ENCODE measurements around the gene FAM241B. TPM values are rescaled to one million over a fixed set of nuclear protein-coding genes. Genes with fewer than 3 reads are reported as not detected.

FAM241B gene
- total and polyA plus RNA-seq, 9 donors = 0.13 to 0.66 (median 0.34) TPM

DNA sequence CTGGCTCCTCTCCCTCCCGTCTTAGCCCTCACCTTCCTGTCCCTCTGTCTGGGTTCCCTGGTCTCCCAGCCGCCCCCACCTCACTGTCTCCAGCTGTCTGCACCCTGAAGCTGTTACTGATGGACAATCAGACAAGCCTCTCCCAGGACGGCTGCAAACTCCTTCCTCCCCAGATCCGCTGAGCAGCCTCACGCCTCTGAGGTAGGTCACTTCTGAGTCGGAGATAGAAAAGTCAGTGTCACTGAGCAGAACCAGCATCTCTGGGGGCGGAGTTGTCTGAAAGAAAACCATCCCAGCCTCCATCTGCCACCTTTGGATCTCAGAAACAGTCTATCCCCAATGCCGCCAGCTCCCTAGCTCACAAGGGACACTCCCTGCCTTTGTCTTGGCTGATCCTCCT is 27.4 kb downstream of the FAM241B start:
- H3K4me3 ChIP-seq (ENCODE audit: low read length) = no peak overlapping the region
- no peaks in the 10 kb centered on the region for H3K9me3 ChIP-seq (replicated peaks; ENCODE audit: control insufficient read depth, low read depth, low read length)
- H3K4me1 ChIP-seq (ENCODE audit: control insufficient read depth, insufficient read depth, low read length) = peaks cover 31% of the 10 kb centered on the region
- WGBS (ENCODE audit: insufficient coverage) = 35% methylated on average over 5 of the region's 8 CpGs
- no peak for DNase-seq
- H3K27me3 ChIP-seq (ENCODE audit: control insufficient read depth, insufficient read depth, low read length) = peaks cover 17% of the 10 kb centered on the region
- H3K36me3 ChIP-seq (ENCODE audit: control insufficient read depth, insufficient read depth, low read length) = no peaks in the 10 kb centered on the region
- H3K27ac ChIP-seq (ENCODE audit: low read length) = no peak overlapping the region

DNA sequence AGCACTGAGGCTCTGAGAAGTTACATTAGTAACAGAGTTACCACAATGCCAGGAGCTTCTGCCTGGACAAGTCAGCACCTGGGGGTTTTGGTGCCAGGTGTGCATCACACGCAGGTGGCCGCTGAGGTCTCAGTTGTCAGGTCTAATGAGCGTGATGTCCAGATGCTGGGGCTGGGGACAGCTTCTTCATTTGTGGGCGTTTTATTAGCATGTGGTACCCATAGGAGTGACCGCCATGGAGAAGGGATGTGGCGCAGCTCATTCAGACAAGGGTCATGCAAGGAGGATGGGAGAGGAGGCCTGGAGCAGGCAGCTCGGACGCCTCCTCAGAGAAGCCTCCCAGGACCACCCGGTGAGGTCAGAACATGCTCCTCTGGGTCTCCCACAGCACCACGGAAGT is 27.8 kb downstream of the FAM241B start:
- Histone ChIP-seq H3K36me3 (ENCODE audit: control insufficient read depth, insufficient read depth, low read length) (no peaks in the 10 kb centered on the region), H3K9me3 (replicated peaks; ENCODE audit: control insufficient read depth, low read depth, low read length) (no peaks in the 10 kb centered on the region), H3K27ac (ENCODE audit: low read length) (no peak overlapping the region), H3K4me1 (ENCODE audit: control insufficient read depth, insufficient read depth, low read length) (peaks cover 31% of the 10 kb centered on the region), H3K27me3 (ENCODE audit: control insufficient read depth, insufficient read depth, low read length) (peaks cover 16% of the 10 kb centered on the region), H3K4me3 (ENCODE audit: low read length) (no peak overlapping the region)
- 63% methylated on average over 10 of the region's 10 CpGs for WGBS (ENCODE audit: insufficient coverage)
- no peak for DNase-seq

DNA sequence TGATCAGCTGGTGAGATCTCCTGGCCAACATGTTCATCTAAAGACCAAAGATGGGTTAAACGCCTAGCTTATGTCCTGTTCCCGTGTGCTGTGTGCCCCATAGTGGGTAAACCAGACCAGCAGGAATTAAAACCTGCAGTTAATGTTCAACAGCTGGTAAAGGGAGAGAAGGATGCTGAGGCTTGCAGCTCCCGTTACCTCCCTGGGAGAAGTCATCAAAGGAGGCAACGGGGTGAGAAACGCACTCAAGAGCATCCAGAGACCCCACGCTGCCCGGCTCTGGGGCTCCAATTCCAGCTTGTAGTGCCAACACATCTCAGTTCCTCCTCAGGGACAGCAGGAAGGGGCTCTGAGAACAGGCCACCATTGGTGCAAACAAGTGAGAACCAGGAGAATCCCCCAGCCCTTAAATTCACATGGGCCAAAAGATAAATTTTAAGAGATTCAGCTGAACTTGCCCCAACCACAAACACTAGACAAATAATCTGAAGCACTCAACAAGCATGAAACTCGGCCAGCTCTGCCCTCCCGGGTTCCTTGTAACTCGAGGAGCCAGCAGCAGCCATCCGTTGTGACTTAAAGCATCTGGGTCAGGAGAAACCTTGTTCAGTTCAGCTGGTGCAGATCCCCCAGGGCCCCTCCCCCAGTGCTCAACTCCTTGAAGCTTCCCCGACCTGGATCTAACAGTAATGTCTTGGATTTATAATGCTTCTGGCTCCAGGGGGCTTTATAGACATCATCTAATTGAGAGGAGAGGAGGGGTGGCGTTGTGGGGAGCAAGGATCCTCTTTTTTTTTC is 29.4 kb downstream of the FAM241B start:
- WGBS (ENCODE audit: insufficient coverage) = 18% methylated on average over 11 of the region's 13 CpGs
- no peak for DNase-seq
- Histone ChIP-seq H3K27me3 (ENCODE audit: control insufficient read depth, insufficient read depth, low read length) (peaks cover 16% of the 10 kb centered on the region), H3K9me3 (replicated peaks; ENCODE audit: control insufficient read depth, low read depth, low read length) (no peaks in the 10 kb centered on the region), H3K4me1 (ENCODE audit: control insufficient read depth, insufficient read depth, low read length) (peaks cover 27% of the 10 kb centered on the region), H3K4me3 (ENCODE audit: low read length) (no peak overlapping the region), H3K36me3 (ENCODE audit: control insufficient read depth, insufficient read depth, low read length) (no peaks in the 10 kb centered on the region), H3K27ac (ENCODE audit: low read length) (no peak overlapping the region)

DNA sequence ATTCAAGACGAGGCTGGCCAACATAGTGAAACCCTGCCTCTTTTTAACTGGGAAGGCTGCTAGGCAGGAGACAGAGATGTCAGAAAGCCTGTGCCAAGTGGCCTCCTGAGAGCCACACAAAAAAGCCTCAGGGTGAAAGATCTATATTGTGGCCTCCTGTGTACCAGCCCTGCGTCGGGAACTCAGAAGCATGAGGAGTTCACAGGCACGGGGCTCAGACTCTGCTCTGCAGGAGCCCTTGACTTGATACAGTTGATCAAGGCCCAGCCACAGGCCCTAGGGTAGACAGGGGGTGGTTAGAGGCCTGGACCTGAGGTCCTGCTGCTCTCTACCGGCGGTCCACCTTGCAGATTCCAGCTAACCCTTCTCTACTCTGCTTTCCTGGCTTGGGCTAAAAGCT is 30.2 kb downstream of the FAM241B start:
- Histone ChIP-seq H3K36me3 (ENCODE audit: control insufficient read depth, insufficient read depth, low read length) (no peaks in the 10 kb centered on the region), H3K4me1 (ENCODE audit: control insufficient read depth, insufficient read depth, low read length) (peaks cover 18% of the 10 kb centered on the region), H3K4me3 (ENCODE audit: low read length) (no peak overlapping the region), H3K27ac (ENCODE audit: low read length) (no peak overlapping the region), H3K9me3 (replicated peaks; ENCODE audit: control insufficient read depth, low read depth, low read length) (no peaks in the 10 kb centered on the region), H3K27me3 (ENCODE audit: control insufficient read depth, insufficient read depth, low read length) (peaks cover 18% of the 10 kb centered on the region)
- no peak for DNase-seq
- 52% methylated on average over 6 of the region's 6 CpGs for WGBS (ENCODE audit: insufficient coverage)

DNA sequence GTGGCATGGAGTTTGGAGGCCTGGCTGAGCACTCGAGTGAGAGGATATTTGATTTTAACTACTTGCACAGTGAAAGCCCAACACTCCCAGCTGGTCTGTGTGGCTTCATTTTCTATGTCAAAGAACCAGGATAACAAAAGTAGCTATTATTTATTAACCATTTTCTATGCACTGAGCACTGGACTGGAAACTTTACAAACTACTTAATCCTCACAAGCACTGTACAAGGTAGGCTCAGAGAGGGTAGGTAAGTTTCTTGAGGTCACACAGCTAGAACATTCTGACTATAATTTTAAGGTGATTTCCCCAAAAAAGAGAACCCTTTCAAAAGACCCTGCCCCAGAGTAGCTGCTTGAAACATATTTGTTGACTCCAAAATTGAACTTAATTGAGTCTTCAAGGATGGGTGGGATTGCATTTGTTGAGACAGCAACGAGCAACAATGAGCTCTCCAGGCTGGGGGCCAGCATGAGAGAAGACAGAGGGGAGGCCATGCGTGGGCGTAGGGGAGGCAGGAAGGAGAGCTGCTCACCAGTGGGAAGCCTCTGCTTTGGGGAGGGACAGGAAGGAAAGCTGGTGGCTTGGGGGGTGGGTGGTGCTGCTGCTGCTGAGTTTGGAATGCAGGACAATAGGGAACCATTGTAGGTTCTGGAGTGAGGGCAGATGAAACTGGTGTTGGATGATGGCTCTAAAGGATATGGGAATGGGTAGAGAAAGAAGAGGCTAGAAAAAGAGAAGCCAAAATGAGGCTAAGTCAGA is 31.5 kb downstream of the FAM241B start:
- no peaks in the 10 kb centered on the region for H3K9me3 ChIP-seq (replicated peaks; ENCODE audit: control insufficient read depth, low read depth, low read length)
- peaks cover 25% of the 10 kb centered on the region for H3K27me3 ChIP-seq (ENCODE audit: control insufficient read depth, insufficient read depth, low read length)
- no peak for DNase-seq
- 51% methylated on average over 3 of the region's 4 CpGs for whole genome bisulfite sequencing (ENCODE audit: insufficient coverage)
- H3K27ac ChIP-seq (ENCODE audit: low read length) = no peak overlapping the region
- H3K36me3 ChIP-seq (ENCODE audit: control insufficient read depth, insufficient read depth, low read length) = no peaks in the 10 kb centered on the region
- peaks cover 15% of the 10 kb centered on the region for H3K4me1 ChIP-seq (ENCODE audit: control insufficient read depth, insufficient read depth, low read length)
- H3K4me3 ChIP-seq (ENCODE audit: low read length) = no peak overlapping the region

DNA sequence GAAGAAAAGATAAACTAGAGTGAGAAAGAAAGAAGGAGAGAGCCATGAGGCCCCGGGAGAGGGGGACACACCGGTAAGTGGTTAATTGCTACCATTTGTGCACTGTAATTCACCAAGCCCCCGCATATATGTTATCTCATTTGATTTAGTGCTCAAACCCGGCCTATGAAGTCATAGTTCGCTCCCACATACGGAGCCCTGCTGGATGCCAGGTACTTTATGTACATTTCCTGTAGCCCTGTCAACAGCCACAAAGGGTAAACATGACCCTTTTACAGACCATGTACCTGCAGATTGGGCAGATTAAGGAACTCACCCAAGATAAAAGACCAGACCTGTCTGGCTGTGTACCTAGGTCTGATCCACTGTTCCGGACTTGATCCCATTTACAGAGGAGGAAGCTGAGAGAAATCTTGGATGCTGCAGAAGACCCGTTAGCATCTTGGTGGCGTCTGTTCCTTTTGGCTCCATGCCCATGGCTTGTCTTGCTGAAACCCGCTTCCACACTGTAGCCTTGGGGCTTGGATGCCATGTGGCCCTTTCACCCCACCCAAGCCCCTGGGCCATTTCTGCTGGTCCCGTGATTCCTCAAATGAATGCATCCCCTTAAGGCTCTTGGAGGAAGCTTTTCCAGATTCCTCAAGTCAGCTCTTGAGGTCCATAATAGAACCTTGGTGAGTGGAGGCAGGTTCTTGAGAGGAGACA is 32.3 kb downstream of the FAM241B start:
- peaks cover 7% of the 10 kb centered on the region for H3K4me1 ChIP-seq (ENCODE audit: control insufficient read depth, insufficient read depth, low read length)
- no peaks in the 10 kb centered on the region for H3K36me3 ChIP-seq (ENCODE audit: control insufficient read depth, insufficient read depth, low read length)
- no peaks in the 10 kb centered on the region for H3K9me3 ChIP-seq (replicated peaks; ENCODE audit: control insufficient read depth, low read depth, low read length)
- no peak for DNase-seq
- H3K27me3 ChIP-seq (ENCODE audit: control insufficient read depth, insufficient read depth, low read length) = peaks cover 32% of the 10 kb centered on the region
- WGBS (ENCODE audit: insufficient coverage) = 44% methylated on average over 4 of the region's 11 CpGs
- H3K4me3 ChIP-seq (ENCODE audit: low read length) = no peak overlapping the region
- H3K27ac ChIP-seq (ENCODE audit: low read length) = no peak overlapping the region

DNA sequence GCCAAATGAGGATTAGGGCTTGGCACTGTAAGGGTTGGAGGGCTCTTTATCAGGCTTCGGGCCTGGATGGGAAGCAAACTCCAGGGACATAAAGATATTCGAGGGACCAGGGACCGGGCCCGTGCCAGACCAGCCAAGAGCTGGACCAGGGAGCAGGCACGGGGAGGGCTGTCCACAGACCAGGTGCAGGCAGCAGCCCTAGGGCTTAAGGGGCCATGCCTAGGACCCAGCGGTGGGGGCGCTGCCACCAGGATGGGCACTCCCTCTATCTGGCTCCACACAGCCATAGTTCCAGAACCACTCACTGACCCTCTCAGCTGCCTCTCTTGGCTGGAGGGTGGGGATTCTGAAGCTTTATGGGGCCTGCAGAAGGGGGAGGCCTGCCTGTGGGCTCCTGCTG is 32.9 kb downstream of the FAM241B start:
- H3K27ac ChIP-seq (ENCODE audit: low read length) = no peak overlapping the region
- no peaks in the 10 kb centered on the region for H3K9me3 ChIP-seq (replicated peaks; ENCODE audit: control insufficient read depth, low read depth, low read length)
- no peak for DNase-seq
- no peak overlapping the region for H3K4me3 ChIP-seq (ENCODE audit: low read length)
- H3K4me1 ChIP-seq (ENCODE audit: control insufficient read depth, insufficient read depth, low read length) = peaks cover 4% of the 10 kb centered on the region
- WGBS (ENCODE audit: insufficient coverage) = 93% methylated on average over 4 of the region's 7 CpGs
- H3K27me3 ChIP-seq (ENCODE audit: control insufficient read depth, insufficient read depth, low read length) = peaks cover 29% of the 10 kb centered on the region
- H3K36me3 ChIP-seq (ENCODE audit: control insufficient read depth, insufficient read depth, low read length) = no peaks in the 10 kb centered on the region

DNA sequence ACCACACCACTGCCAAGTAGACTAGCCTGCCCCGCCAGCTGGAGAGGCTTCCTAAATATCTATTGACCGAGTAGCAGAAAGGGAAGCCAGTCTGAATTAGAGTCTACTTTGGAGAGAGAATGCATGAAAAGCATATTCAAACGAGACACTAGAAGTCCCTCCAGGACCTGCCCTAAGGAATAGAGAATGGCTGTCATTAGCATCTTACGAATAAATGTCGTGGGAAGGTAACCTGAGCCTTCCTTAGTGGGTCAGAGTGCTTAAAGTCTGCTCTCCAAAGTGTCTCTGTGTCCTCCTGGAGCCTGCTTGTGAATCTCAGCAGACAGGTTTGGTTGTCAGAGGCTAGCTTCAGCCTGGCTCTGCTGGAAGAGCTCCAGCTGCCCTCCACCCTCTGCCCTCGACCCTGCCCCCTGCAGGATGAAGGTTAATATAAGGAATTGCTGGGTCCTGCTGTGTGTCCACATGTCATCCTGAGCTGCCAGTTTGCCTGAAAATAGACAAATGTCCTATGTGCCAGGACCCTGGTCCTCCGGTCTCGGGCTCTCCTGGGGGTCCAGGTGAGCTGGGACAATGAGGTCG is 33.4 kb downstream of the FAM241B start:
- 58% methylated on average over 8 of the region's 9 CpGs for WGBS (ENCODE audit: insufficient coverage)
- H3K4me1 ChIP-seq (ENCODE audit: control insufficient read depth, insufficient read depth, low read length) = peaks cover 4% of the 10 kb centered on the region
- H3K36me3 ChIP-seq (ENCODE audit: control insufficient read depth, insufficient read depth, low read length) = no peaks in the 10 kb centered on the region
- DNase-seq = no peak
- H3K27ac ChIP-seq (ENCODE audit: low read length) = no peak overlapping the region
- H3K9me3 ChIP-seq (replicated peaks; ENCODE audit: control insufficient read depth, low read depth, low read length) = no peaks in the 10 kb centered on the region
- H3K4me3 ChIP-seq (ENCODE audit: low read length) = no peak overlapping the region
- peaks cover 27% of the 10 kb centered on the region for H3K27me3 ChIP-seq (ENCODE audit: control insufficient read depth, insufficient read depth, low read length)

DNA sequence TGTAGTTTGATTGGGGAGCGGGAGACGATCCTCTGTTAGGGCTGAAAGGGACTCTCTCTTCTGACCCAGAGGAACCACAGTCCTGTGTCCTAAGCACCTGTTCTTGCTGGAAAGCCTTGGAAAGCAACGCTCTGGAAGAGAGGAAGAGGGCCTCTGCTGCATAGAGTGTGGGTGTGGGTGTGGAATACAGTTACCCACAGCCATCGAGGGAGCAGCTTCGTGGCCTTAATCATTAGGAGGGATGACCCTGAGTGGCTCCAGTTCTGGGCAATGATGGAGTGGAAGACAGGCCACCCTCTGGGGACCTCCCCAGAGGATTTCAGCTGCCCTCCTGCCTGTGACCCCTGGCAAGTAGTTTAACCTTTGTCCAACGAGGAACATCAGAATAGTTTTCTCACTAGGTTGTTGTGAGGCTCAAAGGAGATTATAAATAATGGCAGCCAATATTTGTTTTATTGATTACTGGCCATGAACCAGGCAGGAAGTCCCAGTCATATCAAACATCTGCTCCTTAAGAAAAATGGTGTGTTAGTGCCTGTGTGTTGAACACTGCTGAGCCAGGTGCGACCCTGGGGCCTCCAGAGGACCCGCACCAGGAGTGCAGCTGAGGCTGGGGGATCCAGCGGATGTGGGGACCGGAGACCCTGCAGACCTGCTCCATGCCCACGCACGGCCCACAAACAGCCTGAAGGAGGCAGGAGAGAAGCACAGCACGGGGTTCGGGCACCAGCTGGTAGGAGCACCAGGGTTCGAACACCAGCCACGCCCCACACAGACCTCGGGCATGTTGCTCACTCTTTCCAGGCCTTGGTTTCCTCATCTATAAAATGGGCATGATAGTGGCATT is 35.6 kb downstream of the FAM241B start:
- H3K27ac ChIP-seq (ENCODE audit: low read length) = no peak overlapping the region
- H3K9me3 ChIP-seq (replicated peaks; ENCODE audit: control insufficient read depth, low read depth, low read length) = no peaks in the 10 kb centered on the region
- no peaks in the 10 kb centered on the region for H3K36me3 ChIP-seq (ENCODE audit: control insufficient read depth, insufficient read depth, low read length)
- no peak overlapping the region for H3K4me3 ChIP-seq (ENCODE audit: low read length)
- no peak for DNase-seq
- WGBS (ENCODE audit: insufficient coverage) = 50% methylated on average over 15 of the region's 17 CpGs
- H3K27me3 ChIP-seq (ENCODE audit: control insufficient read depth, insufficient read depth, low read length) = peaks cover 31% of the 10 kb centered on the region
- H3K4me1 ChIP-seq (ENCODE audit: control insufficient read depth, insufficient read depth, low read length) = no peaks in the 10 kb centered on the region
